Ovary (tissue), 10 donors: ENCODE results near the gene GOPC. TPM values are rescaled to one million over a fixed set of nuclear protein-coding genes. Genes with fewer than 3 reads are reported as not detected.
"Not testable (repeated sequence)": the region's sequence is repeated elsewhere in the genome, so short reads cannot be mapped to it uniquely, and the experiment has no call there.

ENCODE experiments used
- DNase-seq, 5 donors: peaks; one replicate each; pipeline ENCODE4 v3.0.0-alpha.2; 2019 to 2020
- H3K27ac ChIP-seq, 2 donors: fragments of 200-600 bp; one replicate each; pipeline versions ENCODE4 v1.5.1 to v1.8.0; 2019 to 2022
- H3K27me3 ChIP-seq: fragments of 200-600 bp; one replicate; pipeline ENCODE4 v1.8.0; 2022
- H3K36me3 ChIP-seq: fragments of 200-600 bp; sonication (generic); one replicate; pipeline ENCODE4 v1.5.1; 2019
- H3K4me1 ChIP-seq: one replicate; pipeline ENCODE4 v1.8.1; 2013; ENCODE audit warnings: mild to moderate bottlenecking, moderate library complexity; ENCODE audit not compliant: insufficient read depth
- H3K4me3 ChIP-seq: fragments of 200-600 bp; sonication (generic); one replicate; pipeline ENCODE4 v1.5.1; 2017
- H3K9me3 ChIP-seq, 2 donors: fragments of 200-600 bp in 1 of 2; sonication (generic) in 1 of 2; one replicate each; pipeline versions ENCODE4 v1.5.1 to v1.8.1; 2013 to 2019; ENCODE audit warnings: mild to moderate bottlenecking in 1 of 2, moderate library complexity in 1 of 2
- CTCF ChIP-seq, 3 donors: fragments of 450-650 bp in 2 of 3; fragments of 200-600 bp in 1 of 3; IDR thresholded peaks; one replicate each; pipeline versions ENCODE4 v1.5.1 to v1.8.0; 2016 to 2022; ENCODE audit warnings: antibody characterized with exemption in 3 of 3, mild to moderate bottlenecking in 1 of 3
- EP300 ChIP-seq: sonication (generic); formaldehyde crosslinking; IDR thresholded peaks from one replicate; pipeline ENCODE4 v1.6.1; 2017; ENCODE audit warnings: antibody characterized with exemption
- POLR2A ChIP-seq: fragments of 450-650 bp; IDR thresholded peaks from one replicate; pipeline ENCODE4 v1.6.1; 2017; ENCODE audit warnings: antibody characterized with exemption, mild to moderate bottlenecking, moderate library complexity
- WGBS, 3 donors: extraction: QIAGEN DNeasy Blood & Tissue Kit in 1 of 3; methylation state at CpG; one replicate each; pipeline versions ENCODE4 v1.1.5 to v1.1.7; 2013 to 2017; 5-methylcytosine and 5-hydroxymethylcytosine counted together
- intact Hi-C, 4 donors: fragments of 100-400 bp; cut with DNase I; formaldehyde crosslinking; loops; one replicate each; pipeline versions ENCODE4 v1.11.0 to v1.15.1; 2022 to 2023
- long read RNA-seq, 3 donors: library from polyadenylated mRNA in 2 of 3; unstranded in 2 of 3; transcript quantifications; one replicate each; pipeline ENCODE4 v2.0.0 and lab custom pipeline, GENCODE V29; 2021 to 2026
- polyA plus RNA-seq, 2 donors: library from polyadenylated mRNA; stranded (reverse); fragments of 200-250 nt in 1 of 2; fragments of 350-450 nt in 1 of 2; fragmentation: Illumina TruSeq in 1 of 2; extraction: RNeasy Lipid Tissue Mini Kit (QIAGEN cat#74804) in 1 of 2; gene quantifications; one replicate each; pipeline ENCODE4 v1.2.3, GENCODE V29; 2013 to 2014
- total RNA-seq, 7 donors: library from RNA; depleted of rRNA in 2 of 7; stranded (reverse); fragments of >200 nt in 2 of 7; fragmentation: NEBNext Ultra II Directional in 3 of 7; extraction: Animal tissue kit (Norgen Biotek cat#: 25700) in 3 of 7; gene quantifications; one replicate each; pipeline versions ENCODE4 v1.1.0 to v1.2.4, GENCODE V29; 2016 to 2023
- donor health status: DM: no; HTN: no; CAD: no; lungs with moderate emphysema.
- donor health status: DM: no; HTN: no; CAD: no.
- donor health status: Bipolar disorder and iron deficiency.
- donor health status: DM: yes; HTN: yes; CAD: no.
- donor health status: DM: no; HTN: no; CAD: no.
- donor health status: DM: yes; HTN: yes; CAD: no.

The GOPC gene
- total RNA-seq (10 to 100 TPM; 19.2 to 27.6 (median 26.2) TPM), polyA plus RNA-seq (10 to 100 TPM; 17.0 to 23.4 TPM)
- long read RNA-seq, donor 1, full-length matches to known transcripts = 4 of 9 reads
- long read RNA-seq, donor 1, partial matches to known transcripts = 3 of 9 reads
- long read RNA-seq, donor 1, other reads (novel, unspliced or antisense) = 2 of 9 reads
- long read RNA-seq, donor 2, full-length matches to known transcripts = 9 of 33 reads
- long read RNA-seq, donor 2, partial matches to known transcripts = 24 of 33 reads
- long read RNA-seq, donor 2, other reads (novel, unspliced or antisense) = 0 of 33 reads
- long read RNA-seq, donor 3, full-length matches to known transcripts = 62 of 76 reads
- long read RNA-seq, donor 3, partial matches to known transcripts = 4 of 76 reads
- long read RNA-seq, donor 3, other reads (novel, unspliced or antisense) = 10 of 76 reads

DNA sequence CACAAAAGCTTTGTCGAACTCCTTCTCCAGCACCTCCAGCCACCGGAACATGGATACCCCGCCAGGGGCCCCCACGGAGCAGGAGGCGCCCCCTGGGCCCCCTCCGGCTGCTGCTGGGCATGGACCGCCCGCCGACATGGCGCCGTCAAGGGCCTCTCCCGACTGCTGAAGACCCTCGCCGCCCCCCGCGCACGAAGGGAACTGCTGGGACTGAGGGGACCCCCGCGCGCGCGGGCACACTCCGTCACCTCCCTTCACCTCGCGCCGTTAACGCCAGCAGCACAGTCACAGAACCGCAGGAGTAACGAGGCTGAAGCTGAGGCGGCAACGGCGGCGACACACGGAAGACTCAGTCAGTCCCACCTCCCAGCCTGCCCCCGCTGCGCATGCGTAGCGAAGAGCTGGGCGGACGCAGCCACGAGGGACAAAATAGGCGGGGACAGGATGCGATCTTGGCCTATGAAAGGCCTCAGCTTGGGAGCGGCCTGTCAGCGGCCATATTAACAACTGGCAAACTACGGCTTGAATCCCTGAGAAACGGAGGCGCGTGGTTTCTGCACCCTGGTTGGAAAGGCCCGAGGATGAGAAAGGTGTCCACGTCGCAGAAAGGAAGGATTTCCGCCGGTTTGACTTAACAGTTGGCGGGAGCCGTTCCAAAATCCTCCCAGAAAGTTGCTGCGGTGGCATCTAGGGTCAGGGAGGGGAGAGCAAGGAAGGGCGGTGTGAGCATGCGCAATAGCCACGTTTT, at the start of gene GOPC:
Gene GOPC, minus strand, starts transcription at position 361 of the 748 bp plus-strand sequence. Its CDS starts 223 bp downstream, at position 138.
- H3K27me3 ChIP-seq = no peaks in the 10 kb centered on the region
- intact Hi-C loops = no loop called here
- 0 to 1% (median 0%) methylated on average over 53 to 60 of the region's 60 CpGs for WGBS, 3 donors
- DNase-seq = peak; percentile 94 to 95 (median 95)
- H3K4me1 ChIP-seq = peaks cover 3% of the 10 kb centered on the region
- no peaks in the 10 kb centered on the region for H3K9me3 ChIP-seq
- TF ChIP-seq EP300 (no peak), POLR2A (peak; percentile 70), CTCF (IDR thresholded peaks at IDR 0.05) (peak in 1 of 3 donors; percentile 14)
- peak within 1 kb of the TSS; percentile 96 for H3K4me3 ChIP-seq
- peak within 1 kb of the TSS; percentile 60 to 85 for H3K27ac ChIP-seq
- no peaks in the 10 kb centered on the region for H3K36me3 ChIP-seq

GRCh38 chr6:117651984-117652383, 49.7 kb upstream of the GOPC start:
- H3K4me3 ChIP-seq, DNase-seq, H3K27me3 ChIP-seq, H3K9me3 ChIP-seq, H3K36me3 ChIP-seq, H3K27ac ChIP-seq, intact Hi-C loops, H3K4me1 ChIP-seq: not testable (repeated sequence)
- WGBS, 3 donors = 74 to 82% (median 81%) methylated on average over 3 of the region's 3 CpGs

- 82 to 89% (median 83%) methylated on average over 2 of the region's 2 CpGs for WGBS, 3 donors
- TF ChIP-seq CTCF (IDR thresholded peaks at IDR 0.05) (no peak), POLR2A (no peak), EP300 (no peak)
- no peak for DNase-seq
- Histone ChIP-seq H3K4me3 (no peak overlapping the region), H3K4me1 (no peaks in the 10 kb centered on the region), H3K9me3 (no peaks in the 10 kb centered on the region), H3K27me3 (no peaks in the 10 kb centered on the region), H3K36me3 (no peaks in the 10 kb centered on the region), H3K27ac (no peak overlapping the region)
- intact Hi-C loops = no loop called here
Measured at GRCh38 chr6:117642976-117643375, 40.7 kb upstream of the GOPC start.

- Histone ChIP-seq H3K27ac (no peak overlapping the region), H3K4me3 (no peak overlapping the region), H3K4me1 (no peaks in the 10 kb centered on the region), H3K9me3 (no peaks in the 10 kb centered on the region), H3K36me3 (no peaks in the 10 kb centered on the region), H3K27me3 (no peaks in the 10 kb centered on the region)
- 82 to 90% (median 86%) methylated on average over 1 of the region's 1 CpG for WGBS, 3 donors
- intact Hi-C loops = no loop called here
- no peak for DNase-seq
- no peak for TF ChIP-seq CTCF (IDR thresholded peaks at IDR 0.05)
- no peak for TF ChIP-seq EP300
- TF ChIP-seq POLR2A = no peak
Measured at GRCh38 chr6:117637770-117638169, 35.5 kb upstream of the GOPC start.
